Activated T-helper 9 cell treated with anti-CD3 and anti-CD28 coated beads, Interleukin-2, amount 50 U/mL, for 16 hours (primary cell): ENCODE data around the gene PTPRN2.

ENCODE experiments used
- DNase-seq: peaks from one replicate; pipeline ENCODE4 v3.0.0-alpha.2; 2020; ENCODE audit warnings: low read depth

The PTPRN2 gene

DNA sequence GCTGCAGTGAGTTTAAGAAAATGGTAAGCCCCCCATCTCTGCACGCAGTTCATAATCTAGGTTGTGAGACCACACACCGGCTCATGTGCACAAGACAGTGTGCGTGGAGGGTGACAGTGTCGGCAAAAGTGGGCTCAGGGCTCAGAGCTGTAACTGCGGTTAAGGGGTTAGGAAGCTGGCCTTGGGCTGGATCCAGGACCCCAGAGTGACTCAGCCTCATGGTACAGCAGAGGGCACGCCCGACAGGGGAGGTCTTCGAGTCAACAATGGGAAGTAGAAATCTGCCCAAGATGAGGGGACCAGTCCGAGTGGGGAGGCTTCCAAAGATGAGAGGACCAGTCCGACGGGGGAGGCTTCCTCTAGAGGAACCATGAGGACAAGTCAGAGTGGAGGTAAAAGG, 813.1 kb downstream of the PTPRN2 start:
- no peak for DNase-seq

DNA sequence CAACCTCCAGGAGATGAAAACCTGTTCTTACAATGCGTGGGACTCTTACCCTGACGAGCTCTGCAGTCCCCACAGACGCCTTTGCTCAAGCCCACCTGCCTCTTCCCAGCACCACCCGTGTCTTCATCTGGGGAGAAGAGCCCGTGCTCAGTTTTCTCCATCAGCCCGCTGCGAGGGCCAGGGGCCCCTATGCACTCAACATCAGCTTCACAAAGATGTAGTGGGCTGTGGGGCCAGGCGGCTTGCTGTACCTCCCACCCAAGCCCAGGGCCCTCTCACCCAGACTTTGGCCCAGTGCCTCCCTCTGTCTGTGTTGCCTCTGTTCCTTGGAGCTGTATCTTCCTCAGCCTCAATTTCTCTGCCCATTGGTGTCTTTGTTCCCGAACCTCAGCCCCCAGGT, 814.3 kb downstream of the PTPRN2 start:
- DNase-seq = no peak

DNA sequence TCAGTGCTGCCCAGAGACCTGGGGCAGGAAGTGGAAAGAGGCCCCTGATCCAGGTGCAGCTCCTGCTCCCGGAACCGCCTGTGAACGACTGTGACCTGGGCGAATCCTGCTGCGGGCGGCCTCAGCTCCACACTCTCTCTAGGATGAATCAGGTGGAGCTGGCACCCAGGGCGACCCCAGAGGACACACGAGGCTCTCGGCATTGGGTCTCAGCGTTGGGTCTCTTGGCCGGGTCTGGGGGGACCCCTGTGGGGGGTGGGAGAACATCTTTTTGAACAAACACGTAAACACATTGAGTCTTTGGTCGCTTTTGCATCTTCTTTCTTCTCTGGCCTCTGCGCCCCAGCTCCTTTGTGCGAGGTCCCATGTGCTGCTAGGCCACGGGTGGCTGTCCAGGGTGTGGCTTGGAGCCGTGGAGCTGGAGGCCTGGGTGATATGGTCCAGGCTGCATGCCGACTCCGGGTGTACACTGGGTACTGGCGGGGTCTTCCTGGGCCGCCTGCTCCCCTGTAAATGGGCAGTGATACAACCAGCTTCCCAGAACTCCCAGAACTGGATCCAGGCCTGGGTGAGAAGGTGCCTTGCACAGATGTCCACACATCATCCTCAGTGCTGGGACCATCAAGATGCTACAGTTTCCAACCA, 815.0 kb downstream of the PTPRN2 start:
- no peak for DNase-seq

DNA sequence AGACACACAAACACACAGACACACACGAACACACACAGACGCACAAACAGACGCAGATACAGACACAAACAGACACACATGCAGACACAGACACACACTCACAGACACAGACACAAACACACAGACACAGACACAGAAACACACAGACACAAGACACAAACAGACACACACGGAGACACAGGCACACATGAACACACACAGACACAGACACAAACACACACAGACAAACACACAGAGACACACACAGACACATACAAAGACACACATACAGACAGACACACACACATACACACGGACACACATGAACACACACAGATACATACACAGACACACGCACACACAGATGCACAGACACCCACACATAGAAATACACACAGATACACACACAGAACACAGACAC, 815.9 kb downstream of the PTPRN2 start:
- DNase-seq = no peak

DNA sequence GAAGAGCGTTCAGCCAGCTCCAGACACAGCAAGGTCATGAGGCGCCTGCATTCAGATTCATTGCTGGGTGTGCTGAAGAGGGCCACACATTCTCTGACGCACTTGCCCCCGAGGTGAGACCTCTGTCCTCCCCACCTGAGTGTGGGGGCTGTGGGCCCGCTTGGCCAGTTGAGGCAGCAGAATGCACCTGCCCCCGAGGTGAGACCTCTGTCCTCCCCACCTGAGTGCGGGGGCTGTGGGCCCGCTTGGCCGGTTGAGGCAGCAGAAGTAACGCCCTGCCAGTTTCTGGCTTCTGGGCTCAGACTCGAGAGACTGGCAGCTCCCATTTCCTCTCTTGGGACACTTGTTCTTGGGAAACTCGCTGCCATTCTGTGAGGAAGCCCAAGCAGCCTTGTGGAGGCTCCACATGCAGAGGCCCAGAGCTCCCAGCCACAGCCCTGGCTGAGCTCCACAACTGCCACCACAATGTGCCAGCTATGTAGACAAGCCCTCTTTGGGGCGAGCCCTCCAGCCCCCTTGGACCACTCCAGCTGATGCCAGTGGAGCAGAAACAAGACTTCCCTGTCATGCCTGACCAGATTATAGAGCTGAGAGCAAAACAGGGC, 816.8 kb downstream of the PTPRN2 start:
- no peak for DNase-seq

DNA sequence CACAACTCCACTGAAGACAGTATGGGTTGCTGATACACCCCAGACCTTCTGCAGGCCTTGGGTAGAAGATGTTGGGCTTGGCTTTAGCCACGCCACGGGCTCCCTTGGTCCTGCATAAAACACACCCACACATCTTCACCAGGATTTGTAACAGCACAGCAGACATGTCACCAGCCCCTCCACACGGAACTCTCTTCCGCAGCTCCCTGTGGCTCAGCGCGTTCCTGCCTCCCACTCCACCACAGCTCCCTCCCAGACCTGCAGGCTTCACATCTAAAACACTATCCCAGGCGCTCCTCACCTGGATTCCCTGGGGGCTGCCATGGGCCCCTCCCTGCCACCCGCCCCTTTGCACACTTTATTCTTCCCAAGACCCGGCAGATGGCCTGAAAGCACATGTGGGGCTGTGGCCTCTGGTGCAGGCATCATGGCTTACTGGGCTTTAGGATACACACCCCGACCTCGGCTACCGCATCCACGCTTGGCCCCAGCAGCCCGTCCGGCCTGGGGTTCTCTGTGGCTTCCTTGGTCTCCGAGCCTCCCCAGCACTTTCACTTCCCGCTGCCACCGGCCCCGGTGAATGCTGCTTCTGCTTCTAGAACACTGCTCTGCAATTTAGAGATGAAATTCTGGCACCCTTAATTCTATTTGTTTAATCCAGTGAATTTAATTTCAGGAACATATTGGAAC, 818.0 kb downstream of the PTPRN2 start:
- DNase-seq = no peak

DNA sequence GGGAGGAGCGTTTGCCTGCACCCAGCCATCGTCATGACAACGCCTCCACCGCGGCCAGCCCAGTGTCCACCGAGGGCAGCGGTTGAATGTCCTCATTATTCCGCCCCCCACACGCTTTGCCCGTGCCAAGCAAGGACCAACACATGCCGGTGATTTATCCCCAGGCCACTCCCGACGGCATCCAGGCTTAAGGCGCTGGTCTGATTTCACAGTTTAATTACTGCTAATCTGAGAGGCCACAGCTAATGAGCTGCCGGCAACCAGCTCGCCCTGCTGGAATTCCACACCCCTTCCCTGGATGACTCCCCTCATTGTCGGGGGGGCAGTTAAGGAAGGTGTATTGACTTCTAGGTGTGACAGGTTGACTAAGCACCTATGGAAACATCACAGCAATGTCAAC, 818.5 kb downstream of the PTPRN2 start:
- DNase-seq = no peak

DNA sequence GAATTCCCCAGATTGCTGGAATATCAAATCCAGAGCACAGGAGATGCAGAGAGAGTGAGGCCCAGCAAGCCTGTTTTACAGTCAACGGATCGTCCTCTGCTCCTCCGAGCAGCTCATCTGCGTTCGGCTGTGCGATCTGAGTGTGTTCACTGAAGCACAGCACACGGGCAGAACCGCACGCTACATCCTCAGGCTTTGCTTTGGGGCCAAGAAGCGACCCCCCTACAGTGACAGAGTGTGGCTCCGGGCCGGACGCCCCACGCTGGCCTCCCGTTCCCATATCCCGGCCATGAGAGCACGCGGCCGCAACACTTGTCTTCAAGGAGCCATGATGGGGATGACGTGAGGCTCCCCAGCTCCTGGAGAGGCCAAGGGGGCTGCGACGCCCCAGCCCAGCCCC, 819.4 kb downstream of the PTPRN2 start:
- no peak for DNase-seq

DNA sequence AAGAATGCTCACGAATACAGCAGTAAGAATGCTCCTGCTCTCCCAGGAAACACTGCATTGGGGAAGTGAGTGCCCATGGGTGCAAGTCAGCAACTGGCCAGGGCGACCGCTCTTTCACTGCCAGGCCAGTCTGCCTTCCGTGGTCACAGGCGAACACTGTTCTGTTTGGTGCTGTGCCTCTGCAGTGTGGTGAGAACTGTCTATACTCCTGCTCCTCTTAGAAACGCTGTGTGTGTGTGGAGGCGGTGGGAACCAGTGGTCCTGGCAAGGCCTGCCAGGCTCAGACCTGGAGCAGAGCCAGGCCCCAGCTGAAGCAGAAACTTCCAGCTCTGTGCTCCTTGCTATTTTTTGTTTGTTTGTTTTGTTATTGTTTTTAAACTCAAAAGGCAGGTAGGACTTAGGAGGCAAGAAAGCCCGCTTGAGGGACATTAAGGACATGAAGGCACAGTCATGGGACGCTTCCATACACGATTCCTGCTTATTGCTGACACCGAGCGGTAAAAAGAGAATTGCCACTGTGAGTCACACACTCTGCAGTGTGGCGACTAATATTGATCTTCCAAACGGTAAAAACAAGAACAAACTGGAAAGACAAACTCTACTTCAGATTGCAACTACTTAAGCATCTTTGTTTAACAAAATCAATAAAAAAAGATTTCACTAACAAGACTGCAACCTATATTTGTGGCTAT, 820.0 kb downstream of the PTPRN2 start:
- no peak for DNase-seq

DNA sequence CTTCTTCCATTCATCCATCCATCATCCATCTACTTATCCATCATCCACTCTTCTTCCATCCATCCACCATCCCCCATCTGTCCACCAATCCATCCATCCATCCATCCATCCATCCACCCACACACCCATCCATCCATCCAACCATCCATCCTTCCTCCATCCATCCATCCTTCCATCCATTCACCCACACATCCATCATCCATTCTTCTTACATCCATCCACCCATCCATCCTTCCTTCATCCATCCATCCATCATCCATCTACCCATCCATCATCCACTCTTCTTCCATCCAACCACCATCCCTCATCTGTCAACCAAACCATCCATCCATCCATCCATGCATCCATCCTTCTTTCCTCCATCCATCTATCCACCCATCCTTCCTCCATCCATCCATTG, 821.5 kb downstream of the PTPRN2 start:
- no peak for DNase-seq

DNA sequence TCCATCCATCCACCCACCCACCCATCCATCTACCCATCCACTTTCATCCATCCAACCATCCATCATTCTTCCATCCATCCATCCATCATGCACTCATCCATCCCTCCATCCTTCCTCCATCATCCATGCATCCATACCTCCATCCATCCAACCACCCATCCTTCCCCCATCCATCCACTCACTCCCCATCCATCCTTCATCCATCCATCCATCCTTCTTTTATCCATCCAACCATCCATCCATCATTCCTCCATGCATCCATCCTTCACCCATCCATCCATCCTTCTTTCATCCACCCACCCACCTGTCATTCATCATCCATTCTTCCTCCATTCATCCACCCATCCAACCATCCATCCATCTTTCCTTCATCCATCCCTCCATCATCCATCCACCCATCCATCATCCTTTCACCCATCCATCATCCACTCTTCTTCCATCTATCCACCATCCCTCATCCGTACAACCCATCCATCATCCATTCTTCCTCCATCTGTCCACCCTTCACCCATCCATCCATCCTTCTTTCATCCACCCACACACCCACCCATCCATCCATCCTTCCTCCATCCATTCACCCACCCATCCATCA, 822.6 kb downstream of the PTPRN2 start:
- DNase-seq = no peak

DNA sequence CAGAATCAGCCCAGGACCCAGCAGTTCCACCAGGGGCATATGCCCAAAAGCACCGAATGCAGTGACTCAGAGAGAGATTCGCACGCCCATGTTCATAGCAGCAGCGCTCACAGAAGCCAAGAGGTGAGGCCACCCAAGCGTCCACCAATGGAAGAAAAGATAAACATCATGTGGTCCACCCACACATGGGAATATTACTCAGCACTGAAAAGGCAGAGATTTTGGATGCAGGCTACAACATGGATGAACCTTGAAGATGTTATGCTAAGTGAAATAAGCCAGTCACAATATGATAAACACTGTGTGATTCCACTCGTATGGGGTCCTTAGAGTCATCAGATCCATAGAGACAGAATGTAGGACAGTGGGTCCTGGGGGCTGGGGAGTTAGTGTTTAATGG, 823.4 kb downstream of the PTPRN2 start:
- DNase-seq = no peak

DNA sequence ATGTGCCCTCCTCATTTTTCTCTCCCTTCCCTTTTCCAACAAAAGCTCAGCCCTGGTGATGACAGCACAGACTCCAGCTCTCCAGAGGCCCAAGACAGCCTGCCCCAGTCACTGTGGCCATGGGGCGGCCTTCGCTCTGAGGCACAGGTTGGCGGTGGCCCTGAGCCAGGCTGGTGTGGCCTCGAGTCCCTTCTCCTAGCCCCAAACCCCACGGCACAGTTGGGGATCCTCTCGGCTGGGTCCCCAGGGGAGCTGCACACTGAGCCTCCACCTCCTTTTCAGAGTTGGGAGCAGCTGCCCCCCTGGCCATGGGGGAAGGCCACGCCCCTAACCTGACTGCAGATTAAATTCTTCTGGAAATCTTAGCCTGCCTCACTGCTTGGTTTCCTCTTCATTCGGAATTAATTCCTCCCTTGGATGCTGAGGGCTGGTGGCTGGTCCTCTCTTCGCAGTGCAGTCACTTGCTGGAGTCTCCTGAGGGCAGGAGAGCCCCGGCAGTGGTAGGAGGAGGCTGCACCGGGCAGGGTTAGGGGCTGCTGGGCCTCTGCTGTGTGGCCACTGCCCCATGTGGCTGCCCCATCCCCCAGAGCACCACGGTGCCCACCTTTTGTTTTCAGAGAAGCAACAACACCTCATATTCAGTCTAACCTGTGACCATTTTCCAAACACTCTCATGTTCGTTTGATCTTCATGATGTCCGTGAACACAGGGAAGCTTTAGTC, 824.2 kb downstream of the PTPRN2 start:
- no peak for DNase-seq

DNA sequence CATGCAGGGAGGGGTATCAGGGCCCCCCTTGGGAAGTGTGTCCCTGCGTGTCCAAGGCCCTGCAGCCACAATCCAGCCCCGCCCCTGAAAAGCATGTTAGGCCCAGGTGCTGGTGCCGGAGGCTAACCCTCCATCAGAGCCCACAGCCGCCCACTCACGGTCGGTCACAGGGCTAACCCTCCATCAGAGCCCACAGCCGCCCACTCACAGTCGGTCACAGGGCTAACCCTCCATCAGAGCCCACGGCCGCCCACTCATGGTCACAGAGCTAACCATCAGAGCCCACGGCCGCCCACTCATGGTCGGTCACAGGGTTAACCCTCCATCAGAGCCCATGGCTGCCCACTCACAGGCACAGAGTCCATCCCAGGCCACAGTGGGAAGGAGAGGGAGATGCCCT, 824.8 kb downstream of the PTPRN2 start:
- no peak for DNase-seq

DNA sequence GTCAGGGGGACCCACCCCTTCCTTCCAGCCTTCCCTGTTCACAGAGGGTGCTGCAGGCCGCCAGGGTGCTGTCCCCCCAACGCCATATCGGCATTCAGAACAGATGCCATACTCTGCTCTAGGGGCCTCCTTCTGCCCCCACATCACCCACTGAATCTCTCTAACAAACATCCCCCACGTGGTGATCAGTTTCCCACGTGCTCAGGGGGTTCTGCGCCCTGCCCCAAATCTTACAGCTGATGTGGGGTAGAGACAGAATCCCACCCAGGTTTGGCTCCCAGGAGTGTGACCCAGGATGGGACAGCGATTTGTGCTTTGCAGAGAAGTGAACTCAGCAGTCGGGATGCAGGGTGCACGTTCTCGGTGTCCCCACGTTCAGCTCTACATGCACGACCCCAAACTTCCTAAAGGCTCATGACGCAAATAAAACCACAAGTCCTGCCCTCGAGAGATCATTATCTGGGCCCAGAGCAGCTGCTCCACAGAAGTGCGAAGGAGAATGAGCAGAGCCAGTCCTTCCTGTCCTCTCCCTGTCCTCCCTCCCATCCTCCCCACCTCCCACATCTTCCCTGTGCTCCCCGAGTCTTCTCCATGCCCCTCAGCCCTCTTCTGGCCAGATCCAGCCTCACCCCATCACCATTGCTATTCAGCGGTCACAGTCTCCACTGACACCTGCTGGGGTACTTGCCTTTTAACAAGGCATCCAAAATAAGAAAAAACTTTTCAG, 827.5 kb downstream of the PTPRN2 start:
- no peak for DNase-seq

DNA sequence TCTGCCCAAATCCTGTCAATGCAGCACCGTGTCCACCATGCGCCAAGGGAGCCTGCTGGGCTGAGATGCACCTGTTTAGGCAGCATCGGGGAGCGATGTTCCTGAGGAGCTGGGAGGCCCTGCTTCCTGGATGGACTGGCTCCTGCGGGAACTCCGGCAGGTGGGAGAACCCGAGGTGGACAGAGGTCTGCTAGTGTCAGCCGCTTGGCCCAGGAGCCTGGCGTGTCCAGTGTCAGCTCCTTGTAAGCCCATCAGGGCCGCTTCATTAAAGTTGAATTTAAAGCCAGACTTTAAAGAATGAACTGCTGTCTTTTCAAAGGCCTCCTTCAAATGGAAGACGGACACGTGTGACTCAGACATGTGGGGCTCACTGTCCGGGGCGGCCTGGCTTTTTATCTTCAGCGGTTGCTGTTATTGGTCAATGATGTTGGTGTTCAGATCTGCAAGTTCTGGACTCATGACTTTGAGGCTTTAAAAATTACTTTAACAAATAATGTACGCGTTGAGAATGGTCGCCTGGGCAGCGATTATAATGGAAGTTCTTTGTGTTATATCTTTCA, 828.3 kb downstream of the PTPRN2 start:
- no peak for DNase-seq

DNA sequence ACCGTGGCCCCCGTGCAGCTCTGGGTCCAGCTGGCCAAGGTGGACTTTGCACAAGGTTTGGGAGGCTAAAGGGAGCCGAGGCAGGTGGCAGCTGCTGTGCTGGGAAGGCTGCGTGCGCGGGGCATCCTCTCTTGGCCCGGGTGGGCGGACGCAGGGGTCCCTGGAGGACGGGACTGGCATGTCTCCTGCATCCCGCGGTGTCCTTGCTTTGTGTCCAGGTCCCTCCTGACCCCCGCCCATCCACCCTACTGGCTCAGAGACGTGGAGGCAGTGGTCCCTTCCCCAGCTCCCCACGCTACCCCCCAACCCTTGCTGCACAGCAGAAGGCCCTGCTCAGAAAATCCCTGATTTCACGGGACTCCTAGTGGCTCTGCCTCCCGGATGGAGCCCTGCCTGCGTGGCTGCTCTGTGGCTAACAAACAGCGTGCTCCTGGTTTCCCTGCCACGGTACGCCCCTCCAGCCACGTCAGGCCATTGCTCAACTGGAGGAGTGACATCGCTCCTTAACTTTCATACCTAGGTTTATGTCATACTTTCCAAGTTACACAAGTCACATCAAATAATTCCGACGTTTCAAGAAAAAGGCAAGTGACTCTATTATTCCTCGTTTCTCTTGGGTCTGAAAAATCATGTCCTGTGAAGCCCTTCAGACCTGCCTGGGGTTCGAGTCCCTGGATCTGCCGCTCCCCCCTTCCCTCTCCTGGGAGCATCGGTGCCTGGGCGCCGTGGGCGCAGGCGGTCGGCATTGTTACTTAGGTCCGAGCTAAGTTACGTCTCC, 829.0 kb downstream of the PTPRN2 start:
- no peak for DNase-seq

DNA sequence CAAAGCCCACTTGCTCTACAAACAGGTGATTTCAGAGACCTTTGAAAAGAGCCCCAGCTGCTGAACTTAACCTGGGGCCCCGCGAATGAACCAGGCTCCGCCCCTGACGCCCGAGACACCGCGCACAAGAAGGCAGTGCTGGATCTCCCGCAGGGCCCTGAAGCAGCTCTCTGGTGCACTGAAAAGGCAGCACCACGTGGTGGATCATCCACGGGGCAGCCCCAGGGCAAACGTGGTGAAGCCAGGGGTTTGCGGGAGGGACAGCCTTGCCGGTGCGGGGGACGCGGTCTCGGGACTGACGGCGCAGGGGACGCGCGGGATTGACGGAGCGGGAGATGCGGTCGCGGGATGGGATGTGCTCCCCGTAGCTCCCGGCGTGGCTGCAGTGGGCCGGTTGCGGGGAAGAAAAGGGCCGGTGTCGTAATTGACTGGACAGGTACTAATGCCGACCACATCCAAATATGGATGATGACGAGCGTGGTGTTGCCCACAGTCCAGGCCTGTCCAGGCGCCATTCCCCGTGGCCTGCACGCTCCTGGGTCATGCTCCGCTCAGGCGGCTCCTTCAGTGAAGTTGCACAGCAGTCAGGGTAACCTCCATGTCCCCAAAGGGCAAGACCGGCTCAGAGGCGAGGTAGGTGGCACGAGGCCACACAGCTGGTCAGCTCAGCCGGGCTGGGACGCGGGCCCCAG, 829.7 kb downstream of the PTPRN2 start:
- DNase-seq = no peak

DNA sequence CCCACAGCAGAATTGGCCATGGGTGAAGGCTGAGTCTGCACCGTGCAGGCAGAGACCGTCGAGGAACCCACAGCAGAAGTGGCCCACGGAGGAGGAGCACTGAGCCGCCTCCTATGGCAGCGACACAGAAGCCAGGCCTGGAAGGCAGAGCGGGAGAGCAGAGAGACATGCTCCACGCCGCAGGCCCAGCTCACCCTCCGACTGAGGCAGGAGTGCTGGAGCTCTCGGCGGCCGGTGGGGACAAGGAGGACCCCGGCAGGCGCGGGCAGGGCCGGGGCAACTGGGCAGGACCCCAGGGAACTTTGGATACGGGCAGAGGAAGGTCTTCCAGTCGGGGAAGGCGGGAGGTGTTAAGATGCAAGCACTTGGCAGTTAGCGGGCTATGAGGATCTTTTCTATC, 830.4 kb downstream of the PTPRN2 start:
- DNase-seq = no peak

DNA sequence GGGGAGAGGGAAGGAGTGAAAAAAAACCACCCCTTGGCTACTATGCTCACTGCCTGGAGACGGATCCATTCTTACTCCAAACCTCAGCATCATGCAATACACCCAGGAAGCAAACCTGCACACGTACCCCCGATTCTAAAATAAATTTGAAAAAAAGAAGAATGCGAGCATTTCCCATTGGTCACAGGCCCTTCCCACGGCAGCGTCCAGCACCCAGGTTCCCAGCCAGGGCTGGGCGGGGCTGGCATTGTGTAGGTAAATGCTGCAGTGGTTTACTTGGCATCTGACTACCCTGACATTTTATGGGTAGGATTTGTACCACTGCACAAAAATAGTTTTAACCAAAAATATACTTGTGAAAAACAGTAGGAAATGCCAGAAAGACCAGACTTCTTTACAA, 831.9 kb downstream of the PTPRN2 start:
- DNase-seq = no peak
